RWPE2 (cell line): ENCODE results near the gene LIMS2.

Experiments
- ATAC-seq: fragments of 200-7000 bp; cut with Tn5 transposase; 3 replicates; pipeline ENCODE4 v1.9.1; 2021; ENCODE audit warnings: low read depth
- DNase-seq: peaks from one replicate; pipeline ENCODE4 v3.0.0-alpha.2; 2020; ENCODE audit warnings: low spot score
- H3K27ac ChIP-seq: fragments of 450-650 bp; 2 replicates; pipeline ENCODE4 v1.5.1; 2017; ENCODE audit warnings: mild to moderate bottlenecking; ENCODE audit not compliant: poor library complexity, severe bottlenecking
- H3K27me3 ChIP-seq: fragments of 250-450 bp; sonication (Bioruptor Pico); 2 replicates; pipeline ENCODE4 v1.5.1; 2021; ENCODE audit warnings: mild to moderate bottlenecking, moderate library complexity; ENCODE audit not compliant: insufficient read depth, poor library complexity, severe bottlenecking
- H3K36me3 ChIP-seq: fragments of 250-450 bp; sonication (Bioruptor Pico); 2 replicates; pipeline ENCODE4 v1.5.1; 2020; ENCODE audit warnings: low read depth, mild to moderate bottlenecking, moderate library complexity
- H3K4me1 ChIP-seq: fragments of 250-450 bp; sonication (Bioruptor Pico); 2 replicates; pipeline ENCODE4 v1.5.1; 2021; ENCODE audit warnings: mild to moderate bottlenecking, moderate library complexity; ENCODE audit not compliant: insufficient read depth, poor library complexity, severe bottlenecking
- H3K4me3 ChIP-seq: fragments of 250-450 bp; sonication (Bioruptor Pico); 2 replicates; pipeline ENCODE4 v1.5.1; 2021; ENCODE audit warnings: mild to moderate bottlenecking, moderate library complexity; ENCODE audit not compliant: severe bottlenecking
- H3K9me3 ChIP-seq: fragments of 250-450 bp; sonication (Bioruptor Pico); 2 replicates; pipeline ENCODE4 v1.5.1; 2021; ENCODE audit warnings: mild to moderate bottlenecking, moderate library complexity; ENCODE audit not compliant: severe bottlenecking
- CTCF ChIP-seq: fragments of 450-650 bp; IDR thresholded peaks from one replicate; pipeline ENCODE4 v1.5.1; 2017; ENCODE audit warnings: mild to moderate bottlenecking, moderate library complexity; ENCODE audit not compliant: poor library complexity, severe bottlenecking

The LIMS2 gene

GRCh38 chr2:127651381-127651809, 23.9 kb downstream of the LIMS2 start:
- DNase-seq (no peak), ATAC-seq (no peak)
- no peak for TF ChIP-seq CTCF
- Histone ChIP-seq H3K27ac (no peak overlapping the region), H3K4me3 (no peak overlapping the region), H3K4me1 (peaks cover 11% of the 10 kb centered on the region), H3K9me3 (no peaks in the 10 kb centered on the region), H3K27me3 (no peaks in the 10 kb centered on the region), H3K36me3 (no peaks in the 10 kb centered on the region)

GRCh38 chr2:127650785-127651380, 24.4 kb downstream of the LIMS2 start:
- ATAC-seq: no peak
- no peaks in the 10 kb centered on the region for H3K27me3 ChIP-seq
- TF ChIP-seq CTCF: no peak
- H3K27ac ChIP-seq: no peak overlapping the region
- no peaks in the 10 kb centered on the region for H3K9me3 ChIP-seq
- DNase-seq: no peak
- no peak overlapping the region for H3K4me3 ChIP-seq
- no peaks in the 10 kb centered on the region for H3K36me3 ChIP-seq
- peaks cover 11% of the 10 kb centered on the region for H3K4me1 ChIP-seq

- H3K36me3 ChIP-seq: no peaks in the 10 kb centered on the region
Observed at GRCh38 chr2:127650041-127650784, 25.1 kb downstream of the LIMS2 start.

GRCh38 chr2:127649684-127650040, 25.7 kb downstream of the LIMS2 start:
- Histone ChIP-seq H3K9me3 (no peaks in the 10 kb centered on the region), H3K4me1 (peaks cover 11% of the 10 kb centered on the region), H3K4me3 (no peak overlapping the region), H3K36me3 (no peaks in the 10 kb centered on the region), H3K27ac (no peak overlapping the region), H3K27me3 (no peaks in the 10 kb centered on the region)
- DNase-seq (no peak), ATAC-seq (peak; percentile 72)
- TF ChIP-seq CTCF: peak; percentile 83

More at GRCh38 chr2:127650041-127650784, 25.1 kb downstream of the LIMS2 start:
- DNase-seq: no peak
- Histone ChIP-seq H3K9me3 (no peaks in the 10 kb centered on the region), H3K4me3 (no peak overlapping the region), H3K27me3 (no peaks in the 10 kb centered on the region), H3K4me1 (peaks cover 11% of the 10 kb centered on the region), H3K27ac (no peak overlapping the region)
- TF ChIP-seq CTCF: peak; percentile 56
- ATAC-seq: no peak

GRCh38 chr2:127649100-127649611, 26.2 kb downstream of the LIMS2 start:
- Histone ChIP-seq H3K27ac (no peak overlapping the region), H3K4me3 (no peak overlapping the region)
- TF ChIP-seq CTCF: no peak

More at GRCh38 chr2:127649100-127649611, 26.2 kb downstream of the LIMS2 start:
- Histone ChIP-seq H3K9me3 (no peaks in the 10 kb centered on the region), H3K4me1 (peaks cover 11% of the 10 kb centered on the region), H3K27me3 (no peaks in the 10 kb centered on the region), H3K36me3 (no peaks in the 10 kb centered on the region)
- ATAC-seq (peak; percentile 9; the same call in 2 of the 3 replicates), DNase-seq (no peak)
